Femur (tissue), 1 donor: Measurements from ENCODE around the gene DCHS1.

Experiments
- DNase-seq: peaks from one replicate; pipeline ENCODE4 v3.0.0-alpha.2; 2017

Gene DCHS1

DNA sequence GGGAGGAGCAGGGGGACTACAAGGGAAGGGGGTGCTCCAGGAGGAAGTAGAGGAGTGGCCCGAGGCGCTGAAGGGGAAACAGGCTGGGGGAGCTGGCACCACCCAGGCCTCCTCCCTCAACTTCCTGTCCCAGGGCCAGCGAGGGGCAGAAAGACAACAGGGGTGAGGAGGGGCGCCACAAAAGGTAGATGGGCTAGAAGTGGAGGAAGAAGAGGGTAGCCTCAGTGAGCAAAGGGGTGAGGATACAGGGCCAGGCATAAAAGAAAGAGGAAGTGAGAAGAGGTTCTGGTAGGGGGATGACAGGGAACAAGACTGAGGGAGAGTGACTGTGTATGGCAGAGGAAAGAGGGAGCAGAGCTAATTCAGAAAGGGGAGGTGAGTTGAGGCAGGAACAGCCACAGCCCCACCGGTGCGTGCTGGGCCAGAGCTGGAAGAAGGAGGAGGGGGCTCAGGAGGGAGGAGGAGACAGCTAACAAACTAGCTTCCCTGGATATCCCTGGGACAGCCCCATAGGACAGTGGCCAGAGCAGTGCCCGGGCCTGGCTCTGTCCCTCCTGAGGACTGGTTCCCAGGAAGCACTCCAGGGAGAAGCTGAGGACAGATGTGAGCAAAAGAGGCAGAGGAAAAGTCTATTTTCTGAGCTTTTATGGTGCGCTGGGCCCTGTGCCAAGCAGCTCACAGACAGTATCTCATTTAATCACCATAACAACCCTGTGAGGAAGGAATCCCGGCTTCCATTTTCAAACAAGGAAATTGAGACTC lies 8.5 kb downstream of the DCHS1 start:
- DNase-seq, result peak; percentile 74

DNA sequence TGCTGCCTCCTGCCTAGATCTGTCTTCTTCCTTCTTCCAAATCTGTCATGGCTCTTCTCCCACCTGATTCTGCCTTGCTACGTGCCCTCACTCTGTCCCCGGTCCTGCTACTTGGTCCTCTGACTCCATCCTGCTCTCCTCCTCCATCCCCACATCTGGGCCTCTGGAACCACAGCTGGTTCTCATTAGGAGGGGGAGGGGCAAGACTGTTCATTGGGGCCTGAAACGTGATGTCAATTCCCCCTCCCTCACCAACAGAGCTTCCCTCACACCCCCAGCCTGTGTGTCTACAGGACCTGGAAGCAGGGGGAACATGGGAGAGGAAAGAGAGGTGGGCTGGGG lies 9.1 kb downstream of the DCHS1 start:
- peak; percentile 93 for DNase-seq

DNA sequence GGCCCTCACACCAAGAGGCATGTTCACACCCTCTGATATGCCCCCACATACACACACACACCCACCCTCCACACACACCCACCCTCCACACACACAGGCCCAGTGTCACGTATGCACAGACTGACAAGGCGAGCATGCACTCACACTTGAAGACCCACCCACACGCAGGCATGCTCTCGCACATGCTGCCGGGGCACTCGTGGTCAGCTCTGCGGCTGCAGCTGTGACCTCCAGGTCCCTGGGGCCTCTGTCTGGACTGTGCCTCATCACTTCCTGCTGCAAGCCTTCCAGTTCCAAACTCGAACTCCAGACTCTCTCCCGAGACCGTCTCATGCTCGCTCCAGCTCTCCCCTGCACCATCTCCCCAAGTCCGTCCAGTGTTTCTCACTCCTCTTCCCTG lies 9.5 kb downstream of the DCHS1 start:
- peak; percentile 87 for DNase-seq

DNA sequence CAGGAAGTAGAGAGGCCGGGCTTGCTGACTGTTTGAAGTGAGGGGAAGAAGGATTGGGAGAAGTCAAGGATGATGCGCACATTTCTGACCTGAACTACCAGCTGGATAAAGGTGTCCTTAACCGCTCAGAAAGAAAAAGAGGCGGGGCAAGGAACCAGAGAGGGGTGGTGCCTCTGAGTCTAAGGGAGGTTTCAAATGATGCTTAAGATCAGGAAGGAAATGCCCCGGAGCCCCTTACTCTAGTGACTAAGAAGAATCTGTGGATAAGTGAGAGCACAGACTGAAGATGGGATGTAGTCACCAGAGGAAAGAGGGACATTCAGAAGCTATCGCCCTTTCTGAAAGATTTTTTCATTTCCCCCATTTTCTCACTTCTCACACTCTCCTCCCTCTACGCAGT lies 12.7 kb downstream of the DCHS1 start:
- DNase-seq, result no peak

DNA sequence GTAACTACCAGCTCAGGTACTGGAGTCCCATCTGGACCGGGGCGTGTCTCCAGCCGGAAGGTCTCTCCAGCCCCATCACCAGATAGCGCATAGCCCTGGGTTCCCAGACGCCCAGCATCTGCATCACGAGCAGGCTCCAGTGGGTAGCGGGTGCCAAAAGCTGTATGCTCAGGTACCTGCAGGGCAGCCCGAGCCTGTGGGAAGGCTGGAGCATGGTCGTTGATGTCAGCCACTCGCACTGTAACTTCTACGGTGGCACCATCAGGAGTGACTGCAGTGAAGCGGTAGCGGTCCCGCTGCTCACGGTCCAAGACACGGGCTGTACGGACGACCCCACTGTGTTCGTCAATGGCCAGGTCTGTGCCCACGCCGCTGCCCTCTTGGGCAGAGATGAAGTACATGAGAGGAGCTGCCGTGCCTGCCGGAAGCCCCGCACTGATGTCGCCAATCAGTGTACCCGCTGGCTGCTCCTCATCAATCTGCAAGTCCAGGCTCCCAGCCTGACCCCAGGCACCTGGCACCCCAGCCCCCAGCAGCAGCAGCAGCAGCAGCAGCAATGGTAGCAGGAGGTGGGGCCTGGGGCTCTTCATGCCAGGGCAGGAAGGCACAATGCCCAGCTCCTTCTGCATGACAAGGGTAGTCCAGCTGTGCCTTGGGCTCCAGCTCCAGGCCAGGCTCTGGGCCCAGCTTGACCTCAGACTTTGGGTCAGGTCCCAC lies 14.5 kb downstream of the DCHS1 start:
- DNase-seq, result no peak

DNA sequence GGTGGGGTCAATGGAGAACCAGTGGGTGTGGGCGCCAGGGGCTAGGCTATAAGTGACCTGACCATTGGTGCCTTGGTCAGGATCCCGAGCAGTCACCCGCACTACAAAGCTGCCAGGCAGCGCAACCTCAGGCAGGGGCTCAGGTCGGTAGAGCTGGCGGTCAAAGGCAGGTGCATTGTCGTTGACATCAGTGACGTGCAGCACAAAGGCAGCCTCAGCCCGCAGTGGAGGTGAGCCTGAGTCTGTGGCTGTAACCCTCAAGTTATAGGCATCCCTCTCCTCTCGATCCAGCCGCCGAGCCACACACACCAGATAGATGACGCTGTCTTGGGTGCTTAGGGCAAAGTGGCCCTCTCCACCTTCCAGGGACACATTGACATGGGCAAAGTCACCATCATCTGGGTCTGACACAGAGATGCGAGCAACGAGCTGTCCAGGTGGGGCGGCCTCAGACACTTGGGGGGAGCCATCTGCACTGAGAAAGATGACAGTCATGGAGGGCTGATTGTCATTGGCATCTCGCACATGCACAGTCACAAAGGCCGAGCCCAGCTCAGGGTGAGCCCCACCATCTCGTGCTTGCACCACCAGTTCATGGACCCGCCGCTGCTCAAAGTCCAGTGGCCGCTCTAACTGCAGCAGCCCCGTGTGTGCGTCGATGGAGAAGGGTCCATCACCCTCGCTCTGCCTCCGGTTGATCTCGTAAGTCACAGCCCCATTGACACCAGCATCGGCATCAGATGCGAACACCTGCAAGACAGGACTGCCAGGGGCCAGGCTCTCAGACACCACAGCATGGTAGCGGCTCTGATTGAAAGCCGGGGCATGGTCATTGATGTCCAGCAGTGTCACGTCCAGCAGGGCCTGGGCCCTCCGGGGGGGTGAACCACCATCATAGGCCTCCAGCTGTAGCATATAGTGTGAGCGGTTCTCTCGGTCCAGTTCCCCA lies 15.3 kb downstream of the DCHS1 start:
- DNase-seq, result no peak

DNA sequence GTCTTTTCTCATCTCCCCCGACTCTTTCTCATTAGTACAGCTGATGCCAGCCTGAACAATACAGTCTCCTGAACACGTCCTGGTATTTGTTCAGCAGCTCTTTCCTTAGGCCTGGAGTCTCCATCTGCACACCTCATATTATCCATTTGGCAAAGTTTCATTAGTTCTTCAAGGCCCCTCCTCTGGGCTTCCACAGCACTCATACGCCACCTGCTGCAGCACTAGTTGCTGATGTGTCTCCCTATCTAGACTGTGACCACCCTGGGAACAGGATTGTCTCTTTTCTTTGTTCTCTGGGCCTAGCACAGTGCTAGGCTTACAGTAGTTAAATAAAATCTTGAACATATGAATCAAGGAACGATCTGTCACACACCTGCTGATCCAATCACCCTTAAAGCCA lies 17.2 kb downstream of the DCHS1 start:
- no peak for DNase-seq

DNA sequence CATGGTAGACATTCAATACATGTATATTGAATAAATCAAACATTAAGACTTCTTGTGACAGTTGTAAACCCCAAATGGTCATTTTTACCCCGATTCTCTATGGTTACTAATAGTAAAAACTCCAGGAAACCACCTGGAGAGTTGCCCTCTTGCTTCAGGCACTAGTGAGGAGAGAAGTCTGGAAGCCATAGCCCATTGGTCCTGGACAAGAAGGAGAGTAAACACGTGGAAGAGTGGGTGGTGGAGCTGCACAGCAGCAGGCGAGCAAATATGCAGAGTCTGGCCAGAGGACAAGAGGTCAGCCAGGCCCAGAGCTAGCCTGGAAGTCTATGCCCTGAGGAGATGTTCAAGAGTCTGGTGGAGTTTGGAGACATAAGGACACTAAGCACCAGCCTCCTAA lies 17.7 kb downstream of the DCHS1 start:
- DNase-seq, result no peak

DNA sequence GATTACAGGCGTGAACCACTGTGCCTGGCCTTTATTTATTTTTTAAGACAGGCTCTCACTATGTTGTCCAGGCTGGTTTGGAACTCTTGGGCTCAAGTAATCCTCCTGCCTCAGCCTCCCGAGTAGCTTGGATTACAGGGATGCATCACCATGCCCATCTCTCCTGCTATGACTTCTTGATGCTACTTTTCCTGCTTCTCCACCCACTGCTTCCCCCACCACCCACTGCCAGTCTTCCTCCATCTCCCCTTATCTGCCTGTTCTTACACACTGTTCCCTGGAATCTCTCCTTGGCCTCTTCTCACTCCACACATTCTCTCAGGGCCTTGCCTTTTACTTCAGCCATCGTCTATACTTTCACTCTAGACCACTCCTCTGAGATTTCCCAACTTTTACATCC lies 19.1 kb downstream of the DCHS1 start:
- DNase-seq, result no peak

DNA sequence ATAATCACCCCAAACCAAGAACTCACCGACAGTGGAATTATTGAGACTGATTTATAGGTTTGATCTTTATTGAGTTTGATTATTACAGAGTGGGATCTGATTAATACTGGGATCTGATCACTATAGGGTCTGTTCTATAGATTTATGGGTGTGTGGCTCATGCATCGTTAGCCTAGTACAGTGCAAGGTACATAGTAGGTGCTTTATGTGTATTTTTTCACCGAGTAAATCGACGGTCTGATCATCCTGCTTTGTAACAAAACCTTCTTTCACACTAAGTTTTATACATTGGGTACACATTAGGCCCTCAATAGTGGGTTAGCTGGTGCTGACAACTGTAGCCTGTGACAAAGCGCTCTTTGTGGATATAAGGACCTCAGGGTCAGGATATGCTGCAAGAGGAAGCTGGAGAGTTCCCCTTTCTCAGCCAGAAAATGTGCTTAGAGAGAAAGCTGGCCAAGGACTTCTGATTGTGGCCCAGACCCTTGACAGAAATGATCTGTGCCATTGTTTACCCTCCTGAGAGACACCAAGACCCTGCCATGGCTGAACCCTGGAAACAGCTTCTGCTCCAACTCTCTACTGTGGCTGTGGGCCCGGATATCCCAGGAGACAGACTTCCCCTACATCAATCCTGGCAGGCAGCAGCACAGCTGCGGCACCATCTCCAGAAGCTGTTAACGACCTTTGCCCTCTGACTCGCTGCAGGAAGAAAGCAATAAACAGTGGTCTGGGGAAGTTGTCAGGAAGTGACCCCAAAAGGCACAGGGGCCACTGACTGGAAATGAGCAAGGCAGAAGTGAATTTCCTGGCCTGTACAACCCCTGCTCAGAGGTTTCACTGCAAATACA lies 20.3 kb downstream of the DCHS1 start:
- DNase-seq, result peak; percentile 76

DNA sequence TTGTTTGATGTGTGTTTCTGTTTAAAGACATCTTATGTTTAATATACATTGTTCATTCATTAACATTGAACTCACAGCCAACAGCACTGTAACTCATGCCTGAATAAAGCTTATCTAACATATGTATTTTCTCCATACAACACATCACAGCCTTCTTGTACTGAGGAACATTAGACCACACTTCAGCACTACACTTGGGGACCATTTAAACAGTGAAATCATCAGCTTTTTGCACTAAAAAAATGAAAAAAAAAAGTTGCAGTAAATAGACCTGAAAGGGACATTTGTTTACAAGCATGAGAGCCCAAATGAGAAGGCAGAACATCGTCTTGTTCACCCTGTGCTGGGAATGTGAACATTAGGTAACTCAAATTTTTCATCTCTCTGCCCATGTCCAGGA lies 21.1 kb downstream of the DCHS1 start:
- no peak for DNase-seq

DNA sequence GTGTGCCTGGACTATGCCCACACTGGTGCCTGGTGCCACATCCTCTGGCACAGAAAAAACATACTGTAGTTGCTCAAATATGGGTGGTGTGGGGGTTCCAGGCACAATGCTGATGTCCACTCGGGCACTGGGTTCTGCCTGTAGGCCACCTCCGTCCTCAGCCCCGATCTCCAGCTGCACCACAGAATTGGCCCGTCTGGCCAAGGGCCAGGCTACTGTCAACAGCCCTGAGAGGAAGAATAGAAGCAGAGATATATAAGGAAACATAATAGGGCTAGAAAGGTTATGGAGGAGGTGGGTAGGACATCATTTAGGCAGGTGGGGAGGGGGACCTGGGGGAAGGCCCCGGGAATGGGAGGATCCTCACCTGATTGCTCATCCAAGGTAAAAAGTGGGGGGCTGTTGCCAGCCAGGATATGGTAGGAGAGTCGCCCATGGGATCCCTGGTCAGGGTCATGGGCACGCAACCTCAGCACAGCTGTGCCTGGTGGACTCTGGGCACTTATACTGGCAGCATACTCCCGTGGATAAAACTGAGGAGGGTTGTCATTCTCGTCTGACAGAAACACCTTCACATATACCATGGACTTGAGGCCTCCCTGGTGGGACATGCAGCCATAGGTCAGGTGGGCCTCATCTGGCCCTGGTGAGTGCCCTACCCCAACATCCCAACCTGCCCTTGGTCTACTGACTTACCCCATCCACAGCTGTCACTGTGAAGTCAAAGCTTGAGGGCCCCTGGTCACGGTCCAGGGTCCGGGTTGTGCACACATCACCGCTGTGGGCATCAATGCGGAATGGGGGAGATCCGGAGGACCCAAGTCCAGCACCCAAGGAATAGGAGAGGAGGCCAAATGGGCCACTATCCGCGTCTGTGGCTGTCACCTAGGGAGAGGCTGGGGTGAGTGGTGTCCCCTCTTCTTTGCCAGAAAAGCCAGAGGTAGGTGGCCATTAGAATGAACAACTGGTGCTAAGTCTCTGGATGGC lies 21.9 kb downstream of the DCHS1 start:
- no peak for DNase-seq

DNA sequence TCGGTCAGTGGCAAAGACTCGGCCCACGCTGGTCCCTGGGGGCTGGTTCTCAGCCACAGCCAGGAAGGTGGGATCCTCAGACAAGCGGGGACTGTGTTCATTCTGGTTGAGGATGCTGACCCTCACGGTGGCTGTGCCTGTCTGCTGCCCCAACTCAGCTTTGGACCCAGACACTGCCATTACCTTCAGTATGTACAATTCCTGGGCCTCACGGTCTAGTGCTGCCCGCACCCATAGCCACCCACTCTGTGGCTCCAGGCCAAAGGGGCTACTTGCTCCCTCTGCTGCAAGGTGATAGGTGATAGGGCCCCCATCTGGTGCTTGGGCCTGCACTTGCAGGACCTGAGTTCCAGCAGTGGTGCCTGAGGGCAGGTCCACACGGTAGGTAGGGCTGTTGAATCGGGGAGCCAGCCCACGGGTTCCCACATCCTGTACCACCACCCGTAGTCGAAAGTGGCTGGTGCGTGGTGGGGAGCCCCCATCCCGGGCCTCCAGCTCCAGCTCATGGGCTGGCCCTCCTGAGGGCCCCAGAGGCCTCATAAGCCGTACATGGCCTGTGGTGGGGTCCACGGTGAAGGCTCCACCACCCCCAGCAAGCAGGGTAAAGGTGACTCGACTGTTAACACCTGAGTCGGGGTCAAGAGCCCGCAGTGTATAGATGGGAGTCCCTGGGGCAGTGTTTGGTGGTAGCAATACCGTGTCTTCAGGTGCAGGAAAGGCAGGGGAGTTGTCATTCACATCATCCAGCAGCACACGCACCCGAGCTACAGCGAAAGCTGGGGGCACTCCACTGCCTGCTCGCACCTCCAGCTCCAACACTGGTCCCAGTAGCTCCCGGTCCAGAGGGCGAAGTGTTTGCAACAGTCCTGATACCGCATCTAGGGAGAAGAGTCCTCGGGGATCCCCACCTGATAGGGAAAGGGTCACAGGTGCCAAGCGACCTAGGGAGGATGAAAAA lies 23.2 kb downstream of the DCHS1 start:
- DNase-seq, result no peak

DNA sequence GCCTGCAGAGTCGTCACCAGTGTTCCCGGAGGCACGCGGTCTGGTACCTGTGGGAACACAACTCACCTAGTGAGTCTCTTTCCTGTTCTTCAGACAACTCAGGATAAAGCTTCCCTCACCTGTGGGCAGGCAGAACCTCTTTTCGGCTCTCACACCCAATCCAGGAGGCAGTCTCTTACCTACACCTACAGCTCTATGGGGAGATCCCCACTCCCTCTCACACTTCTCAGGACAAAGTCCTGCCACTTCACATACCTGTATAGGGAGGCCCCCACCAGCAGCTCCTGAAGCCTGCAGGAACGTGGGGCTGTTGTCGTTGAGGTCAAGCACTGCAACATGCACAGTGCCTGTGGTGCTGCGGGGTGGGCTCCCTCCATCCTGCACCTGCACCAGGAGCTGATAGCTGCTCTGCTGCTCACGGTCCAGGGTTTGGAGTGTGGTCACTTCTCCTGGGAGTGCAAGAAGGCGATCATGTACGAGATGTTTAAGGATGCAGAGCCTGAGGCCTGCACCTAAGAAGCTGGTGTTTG lies 24.2 kb downstream of the DCHS1 start:
- DNase-seq, result no peak

DNA sequence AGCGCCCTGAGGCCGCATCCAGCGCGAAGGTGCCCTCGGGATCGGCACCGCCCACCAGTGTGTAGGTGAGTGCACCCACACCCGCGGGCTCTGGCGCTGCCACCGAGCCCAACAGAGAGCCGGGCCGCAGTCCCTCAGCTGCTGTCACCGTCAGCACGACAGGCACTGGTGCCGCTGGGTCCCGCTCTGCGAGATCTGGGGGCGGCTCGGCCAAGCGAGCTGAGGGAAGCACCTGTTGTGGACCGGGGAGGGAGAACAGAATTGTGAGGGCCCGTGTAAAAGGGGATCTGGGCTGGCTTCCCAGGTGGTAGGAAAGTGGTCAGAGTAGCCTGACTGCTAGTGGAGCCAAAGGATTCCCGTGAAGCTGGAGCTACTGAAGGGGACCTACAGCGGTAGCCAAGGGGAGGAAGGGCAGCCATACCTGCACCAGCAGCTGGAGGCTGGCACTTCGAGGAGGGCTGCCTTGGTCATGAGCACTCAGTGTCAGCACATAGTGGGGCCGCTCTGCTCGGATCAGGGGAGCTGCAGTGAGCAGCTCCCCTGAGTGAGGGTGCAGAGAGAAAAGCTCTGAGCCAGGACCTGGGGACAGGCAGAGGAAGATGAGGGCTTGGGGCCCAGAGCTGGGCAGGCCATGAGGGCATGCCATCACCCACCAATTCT lies 24.8 kb downstream of the DCHS1 start:
- DNase-seq, result no peak

DNA sequence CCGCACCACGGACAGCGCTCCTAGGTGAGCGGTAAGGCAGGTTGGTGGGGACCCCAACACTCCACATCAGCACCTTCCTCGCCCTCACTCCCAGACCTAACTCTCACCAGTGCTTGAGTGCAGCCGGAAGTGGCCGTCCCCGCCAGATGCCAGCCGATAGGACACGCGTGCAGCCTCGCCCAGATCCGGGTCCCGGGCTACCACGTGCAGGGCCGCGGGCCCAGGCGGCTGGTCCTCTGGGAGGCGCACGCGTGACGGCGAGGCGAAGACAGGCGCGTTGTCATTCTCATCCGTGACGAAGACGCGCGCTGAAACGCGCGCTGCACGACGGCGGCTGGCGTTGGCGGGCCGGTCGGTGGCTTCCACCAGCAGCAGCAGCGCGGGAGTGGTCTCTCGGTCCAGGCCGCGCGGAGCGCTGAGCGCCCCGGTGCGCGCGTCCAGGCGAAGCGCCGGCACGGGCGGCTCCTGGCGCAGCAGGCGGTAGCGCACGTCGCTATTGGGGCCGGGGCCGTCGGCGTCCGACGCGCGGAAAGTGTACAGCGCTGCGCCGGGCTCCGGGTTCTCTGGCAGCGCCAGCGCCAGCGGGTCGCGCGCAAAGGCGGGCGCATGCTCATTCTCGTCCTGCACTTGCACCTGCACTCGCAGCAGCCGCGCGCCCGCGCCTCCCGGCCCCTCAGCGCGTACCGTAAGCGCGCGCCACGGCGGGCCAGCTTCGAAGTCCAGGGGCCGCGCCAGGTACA lies 25.5 kb downstream of the DCHS1 start:
- no peak for DNase-seq

DNA sequence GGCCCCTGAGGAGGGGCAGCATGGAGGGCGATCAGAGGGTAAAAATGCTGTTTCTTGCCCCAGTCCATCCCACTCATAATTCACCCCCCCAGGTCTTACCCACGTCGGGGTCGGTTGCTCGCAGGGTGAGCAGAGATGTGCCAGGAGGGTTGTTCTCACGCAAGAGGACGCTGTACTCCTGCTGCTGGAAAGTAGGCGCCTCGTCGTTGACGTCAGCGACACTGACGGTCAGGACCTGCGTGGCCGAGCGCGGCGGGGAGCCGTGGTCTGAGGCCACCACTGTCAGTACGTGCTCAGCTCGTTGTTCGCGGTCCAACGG lies 26.1 kb downstream of the DCHS1 start:
- DNase-seq, result no peak

DNA sequence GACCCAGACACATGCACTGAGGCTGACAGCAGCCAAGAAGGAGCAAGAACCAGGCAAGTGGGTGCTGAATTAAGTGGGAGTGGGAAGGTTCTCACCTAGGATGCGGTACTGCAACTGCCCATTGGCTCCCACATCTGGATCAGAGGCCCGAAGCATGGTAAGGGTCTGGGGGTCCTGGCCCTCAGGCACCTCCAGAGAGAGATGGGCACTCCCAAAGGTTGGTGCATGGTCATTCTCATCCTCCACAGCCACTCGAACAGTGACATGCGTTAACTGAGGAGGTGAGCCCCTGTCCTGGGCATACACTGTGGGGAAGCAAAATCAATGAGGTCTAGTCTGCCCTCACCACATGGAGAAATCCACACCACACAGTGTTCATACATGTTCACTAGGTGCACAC lies 27.1 kb downstream of the DCHS1 start:
- no peak for DNase-seq

DNA sequence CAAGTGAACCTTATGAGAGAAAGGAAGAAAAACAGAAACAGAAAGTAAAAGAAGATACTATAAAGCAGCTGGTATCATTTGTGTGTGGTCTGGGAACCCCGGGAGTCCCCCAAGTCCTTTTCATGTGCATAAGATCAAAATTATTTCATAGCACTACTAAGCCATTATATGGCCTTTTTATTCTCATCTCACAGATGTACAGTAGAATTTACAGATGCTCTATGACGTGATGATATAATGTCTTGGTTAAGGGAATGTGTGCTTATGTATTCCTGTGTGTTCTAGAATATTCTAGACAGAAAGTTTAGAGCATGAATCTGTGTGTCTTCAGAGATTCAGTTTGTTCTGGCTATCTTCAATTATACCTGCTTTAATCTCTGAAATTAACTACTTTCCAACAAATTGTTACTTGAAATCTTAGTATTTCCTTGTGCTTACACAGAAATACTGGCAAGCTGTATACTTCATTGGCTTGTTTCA lies 27.8 kb downstream of the DCHS1 start:
- DNase-seq, result no peak
